ENCODE data around the gene MBP. TPM values are rescaled to one million over a fixed set of nuclear protein-coding genes. Genes with fewer than 3 reads are reported as not detected.

The MBP gene
- total and polyA plus RNA-seq, 8 donors: 6.3 to 33.5 (median 20.7) TPM

GRCh38 chr18:76957384-76958355, 174.9 kb downstream of the MBP start:
- Histone ChIP-seq H3K4me3 (no peak overlapping the region), H3K27me3 (no peaks in the 10 kb centered on the region), H3K4me1 (peaks cover 8 to 15% (median 13%) of the 10 kb centered on the region in 3 donors), H3K27ac (no peak overlapping the region), H3K9me3 (no peaks in the 10 kb centered on the region), H3K36me3 (peaks cover 0 to 7% (median 5%) of the 10 kb centered on the region in 3 donors)
- no peak for TF ChIP-seq CTCF (IDR thresholded peaks at IDR 0.05)
- DNase-seq: no peak
- FAIRE-seq: no peak
- intact Hi-C loops (cut with DNase I): no loop called here
- no peak for ATAC-seq
- 95 to 96% methylated on average over 18 of the region's 18 CpGs for WGBS, 2 donors

- no peak for DNase-seq
- H3K27ac ChIP-seq: no peak overlapping the region
- H3K9me3 ChIP-seq: no peaks in the 10 kb centered on the region
- TF ChIP-seq CTCF (IDR thresholded peaks at IDR 0.05): no peak
- FAIRE-seq: no peak
- intact Hi-C loops (cut with DNase I): no loop called here
- ATAC-seq: no peak
- WGBS, 2 donors: 95% methylated on average over 11 of the region's 11 CpGs
- H3K36me3 ChIP-seq: peaks cover 0 to 5% (median 4%) of the 10 kb centered on the region in 3 donors
- no peak overlapping the region for H3K4me3 ChIP-seq
- H3K27me3 ChIP-seq: no peaks in the 10 kb centered on the region
- peaks cover 8 to 18% (median 16%) of the 10 kb centered on the region in 3 donors for H3K4me1 ChIP-seq
Observed at GRCh38 chr18:76956648-76957047, 175.9 kb downstream of the MBP start.

- H3K27me3 ChIP-seq: no peaks in the 10 kb centered on the region
- peak in 1 of 6 donors; percentile 21 for DNase-seq
- H3K27ac ChIP-seq: no peak overlapping the region
- peaks cover 0 to 5% (median 0%) of the 10 kb centered on the region in 3 donors for H3K36me3 ChIP-seq
- peak in 2 of 4 donors; percentile 7 to 30 for ATAC-seq
- no peaks in the 10 kb centered on the region for H3K9me3 ChIP-seq
- H3K4me3 ChIP-seq: no peak overlapping the region
- no peak for FAIRE-seq
- intact Hi-C loops (cut with DNase I): no loop called here
- no peak for TF ChIP-seq CTCF (IDR thresholded peaks at IDR 0.05)
- WGBS, 2 donors: 91 to 95% methylated on average over 28 of the region's 28 CpGs
- H3K4me1 ChIP-seq: peaks cover 8 to 18% (median 16%) of the 10 kb centered on the region in 3 donors
Observed at GRCh38 chr18:76955524-76956170, 176.9 kb downstream of the MBP start.

GRCh38 chr18:76953583-76954233, 178.9 kb downstream of the MBP start:
- H3K36me3 ChIP-seq: peaks cover 0 to 5% (median 0%) of the 10 kb centered on the region in 3 donors
- intact Hi-C loops (cut with DNase I): no loop called here
- DNase-seq (peak; percentile 75 to 93 (median 84)), FAIRE-seq (no peak), ATAC-seq (peak; percentile 86 to 91 (median 89))
- no peaks in the 10 kb centered on the region for H3K9me3 ChIP-seq
- H3K4me3 ChIP-seq: peak overlapping the region in 1 of 4 donors; percentile 9
- H3K27me3 ChIP-seq: no peaks in the 10 kb centered on the region
- H3K27ac ChIP-seq: peak overlapping the region in 3 of 4 donors; percentile 24 to 66 (median 58)
- no peak for TF ChIP-seq CTCF (IDR thresholded peaks at IDR 0.05)
- H3K4me1 ChIP-seq: peaks cover 8 to 18% (median 16%) of the 10 kb centered on the region in 3 donors
- 18 to 20% methylated on average over 12 of the region's 12 CpGs for WGBS, 2 donors
